A673 (cell line): ENCODE results near the gene PAOX. TPM values are rescaled to one million over a fixed set of nuclear protein-coding genes. Genes with fewer than 3 reads are reported as not detected.
A peak's percentile ranks its signal among the peaks of the same experiment; 100 is the strongest.

ENCODE experiments used
- BruUV-seq: library from RNA; stranded (reverse); fragments of 400-500 nt; replicated peaks from 2 replicates; lab custom pipeline; 2021; lab: Mats Ljungman, UMichigan
- CTCF ChIA-PET: fragments of 300-600 bp; sonication (Branson Sonifier 250); formaldehyde crosslinking; loops from one replicate; lab custom pipeline; 2022; ENCODE audit warnings: antibody characterized with exemption; lab: Charles Lee
- POLR2A ChIA-PET: fragments of 300-600 bp; sonication (Branson Sonifier 250); formaldehyde crosslinking; loops from one replicate; lab custom pipeline; 2022; ENCODE audit warnings: antibody characterized with exemption; ENCODE audit not compliant: low non-redundant PET; lab: Charles Lee
- DNase-seq: peaks from one replicate; pipeline ENCODE4 v3.0.0-alpha.2; 2015; ENCODE audit warnings: low spot score
- H3K27ac ChIP-seq: fragments of 200-600 bp; sonication (generic); 2 replicates; pipeline ENCODE4 v1.5.1; 2016; ENCODE audit warnings: mixed run types, low read depth, mild to moderate bottlenecking, mixed read lengths, antibody characterized with exemption, low read length; ENCODE audit not compliant: poor library complexity, severe bottlenecking
- H3K27me3 ChIP-seq: fragments of 200-600 bp; sonication (generic); replicated peaks from 2 replicates; pipeline ENCODE4 v1.6.1; 2017; ENCODE audit warnings: mixed run types, low read depth, mild to moderate bottlenecking, mixed read lengths, antibody characterized with exemption, low read length; ENCODE audit not compliant: insufficient read depth, poor library complexity
- H3K36me3 ChIP-seq: fragments of 200-600 bp; sonication (generic); 2 replicates; pipeline ENCODE4 v1.6.1; 2016; ENCODE audit warnings: mixed run types, mild to moderate bottlenecking, mixed read lengths, antibody characterized with exemption, low read length; ENCODE audit not compliant: insufficient read depth, poor library complexity, severe bottlenecking
- H3K4me1 ChIP-seq: fragments of 200-600 bp; sonication (generic); 2 replicates; pipeline ENCODE4 v1.6.1; 2017; ENCODE audit warnings: mixed run types, mild to moderate bottlenecking, mixed read lengths, antibody characterized with exemption, low read length; ENCODE audit not compliant: insufficient read depth, poor library complexity, severe bottlenecking
- H3K4me3 ChIP-seq: fragments of 200-600 bp; sonication (generic); 2 replicates; pipeline ENCODE4 v1.5.1; 2016; ENCODE audit warnings: low read depth, mixed run types, mild to moderate bottlenecking, mixed read lengths, low read length; ENCODE audit not compliant: poor library complexity, severe bottlenecking
- H3K9me3 ChIP-seq: fragments of 200-600 bp; sonication (generic); 2 replicates; pipeline ENCODE4 v1.6.1; 2016; ENCODE audit warnings: mixed run types, low read depth, mild to moderate bottlenecking, mixed read lengths, antibody characterized with exemption, low read length; ENCODE audit not compliant: poor library complexity, severe bottlenecking
- EZH2 ChIP-seq: fragments of 200-600 bp; sonication (generic); IDR thresholded peaks from 2 replicates; pipeline ENCODE4 v1.6.1; 2017; ENCODE audit warnings: borderline replicate concordance, low read depth, mild to moderate bottlenecking, mixed read lengths, antibody characterized with exemption, low read length; ENCODE audit not compliant: poor library complexity, severe bottlenecking
- intact Hi-C: fragments of 100-400 bp; cut with micrococcal nuclease; formaldehyde crosslinking; loops from one replicate; pipeline ENCODE4 v1.10.0; 2022; ENCODE audit not compliant: unreplicated experiment
- total RNA-seq: library from RNA; stranded (reverse); gene quantifications from 2 replicates; pipeline ENCODE4 v1.2.3, GENCODE V29; 2021
- TF ChIP-seq, protein P1 (sequence below): fragments of 300-800, 200-600 bp; sonication (generic); conservative IDR thresholded peaks from 2 replicates; pipeline ENCODE4 v1.5.1; 2017; ENCODE audit warnings: low read depth, mild to moderate bottlenecking, antibody characterized with exemption, low read length, moderate library complexity, mixed read lengths

The PAOX gene
- total RNA-seq, 1 experiment from 2014 or later: 0.92 TPM

DNA sequence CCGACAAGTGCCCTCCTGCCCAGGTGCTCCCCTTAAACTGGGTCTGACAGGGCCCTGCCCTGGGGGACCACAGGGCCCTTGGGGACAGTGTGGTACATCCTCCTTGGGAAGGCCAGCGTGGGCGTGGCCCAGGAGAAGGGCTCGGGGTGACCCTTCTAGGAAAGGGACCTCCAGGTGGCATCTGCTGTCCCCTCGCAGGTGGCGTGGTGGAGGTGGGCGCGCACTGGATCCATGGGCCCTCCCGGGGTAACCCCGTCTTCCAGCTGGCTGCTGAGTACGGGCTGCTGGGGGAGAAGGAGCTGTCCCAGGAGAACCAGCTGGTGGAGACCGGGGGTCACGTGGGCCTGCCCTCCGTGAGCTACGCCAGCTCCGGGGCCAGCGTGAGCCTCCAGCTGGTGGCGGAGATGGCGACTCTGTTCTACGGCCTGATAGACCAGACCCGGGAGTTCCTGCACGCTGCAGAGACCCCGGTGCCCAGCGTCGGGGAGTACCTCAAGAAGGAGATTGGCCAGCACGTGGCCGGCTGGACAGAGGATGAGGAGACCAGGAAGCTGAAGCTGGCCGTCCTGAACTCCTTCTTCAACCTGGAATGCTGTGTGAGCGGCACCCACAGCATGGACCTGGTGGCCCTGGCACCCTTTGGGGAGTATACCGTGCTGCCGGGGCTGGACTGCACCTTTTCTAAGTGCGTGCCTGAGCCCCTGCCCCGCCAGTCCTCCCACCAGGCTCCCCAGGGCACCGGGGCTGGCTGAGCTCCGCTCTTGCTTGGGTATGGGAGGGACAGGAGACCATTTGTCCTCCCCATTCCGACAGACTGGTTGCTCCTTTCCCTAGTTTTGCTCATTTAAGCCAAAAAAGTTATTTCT is 972 bp downstream of the PAOX start:
- ChIA-PET CTCF (no interaction called here), POLR2A (no interaction called here)
- no peaks in the 10 kb centered on the region for H3K27me3 ChIP-seq
- peaks cover 5% of the 10 kb centered on the region for H3K4me1 ChIP-seq
- no peaks in the 10 kb centered on the region for H3K9me3 ChIP-seq
- peak overlapping the region; percentile 51 for H3K4me3 ChIP-seq
- no peak for TF ChIP-seq EZH2
- TF ChIP-seq, protein P1, sequence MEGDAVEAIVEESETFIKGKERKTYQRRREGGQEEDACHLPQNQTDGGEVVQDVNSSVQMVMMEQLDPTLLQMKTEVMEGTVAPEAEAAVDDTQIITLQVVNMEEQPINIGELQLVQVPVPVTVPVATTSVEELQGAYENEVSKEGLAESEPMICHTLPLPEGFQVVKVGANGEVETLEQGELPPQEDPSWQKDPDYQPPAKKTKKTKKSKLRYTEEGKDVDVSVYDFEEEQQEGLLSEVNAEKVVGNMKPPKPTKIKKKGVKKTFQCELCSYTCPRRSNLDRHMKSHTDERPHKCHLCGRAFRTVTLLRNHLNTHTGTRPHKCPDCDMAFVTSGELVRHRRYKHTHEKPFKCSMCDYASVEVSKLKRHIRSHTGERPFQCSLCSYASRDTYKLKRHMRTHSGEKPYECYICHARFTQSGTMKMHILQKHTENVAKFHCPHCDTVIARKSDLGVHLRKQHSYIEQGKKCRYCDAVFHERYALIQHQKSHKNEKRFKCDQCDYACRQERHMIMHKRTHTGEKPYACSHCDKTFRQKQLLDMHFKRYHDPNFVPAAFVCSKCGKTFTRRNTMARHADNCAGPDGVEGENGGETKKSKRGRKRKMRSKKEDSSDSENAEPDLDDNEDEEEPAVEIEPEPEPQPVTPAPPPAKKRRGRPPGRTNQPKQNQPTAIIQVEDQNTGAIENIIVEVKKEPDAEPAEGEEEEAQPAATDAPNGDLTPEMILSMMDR: no peak
- no peak for DNase-seq
- intact Hi-C loops: no loop called here
- H3K27ac ChIP-seq: no peak overlapping the region
- no peaks in the 10 kb centered on the region for H3K36me3 ChIP-seq
- BruUV-seq: no TSS peak

DNA sequence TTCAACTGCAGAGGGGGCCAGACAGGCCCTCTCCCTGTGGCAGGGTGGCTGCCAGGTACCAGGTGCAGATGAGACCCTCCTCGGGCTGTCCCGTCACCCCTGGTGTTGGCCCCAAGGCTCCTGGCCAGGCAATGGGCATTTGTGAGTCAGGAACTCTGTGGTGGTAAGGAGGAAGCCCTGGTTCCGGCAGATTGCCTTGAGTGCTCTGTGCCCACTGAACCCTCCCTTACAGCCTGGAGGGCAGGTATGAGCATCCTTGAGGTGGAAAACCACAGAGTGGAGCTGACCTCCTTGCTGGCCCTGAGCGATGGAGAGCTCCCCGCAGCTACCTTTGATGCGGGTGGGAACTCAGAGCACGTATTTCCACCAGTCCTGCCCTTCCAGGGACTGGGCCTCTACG is 2.0 kb downstream of the PAOX start:
- H3K27me3 ChIP-seq: no peaks in the 10 kb centered on the region
- no peak overlapping the region for H3K27ac ChIP-seq
- H3K9me3 ChIP-seq: no peaks in the 10 kb centered on the region
- H3K36me3 ChIP-seq: no peaks in the 10 kb centered on the region
- H3K4me1 ChIP-seq: peaks cover 5% of the 10 kb centered on the region
- no peak overlapping the region for H3K4me3 ChIP-seq
- intact Hi-C loops: no loop called here
- DNase-seq: no peak
- TF ChIP-seq EZH2: no peak
- TF ChIP-seq, protein P1: no peak
- POLR2A ChIA-PET: no interaction called here
- BruUV-seq: no TSS peak
- CTCF ChIA-PET: no interaction called here

DNA sequence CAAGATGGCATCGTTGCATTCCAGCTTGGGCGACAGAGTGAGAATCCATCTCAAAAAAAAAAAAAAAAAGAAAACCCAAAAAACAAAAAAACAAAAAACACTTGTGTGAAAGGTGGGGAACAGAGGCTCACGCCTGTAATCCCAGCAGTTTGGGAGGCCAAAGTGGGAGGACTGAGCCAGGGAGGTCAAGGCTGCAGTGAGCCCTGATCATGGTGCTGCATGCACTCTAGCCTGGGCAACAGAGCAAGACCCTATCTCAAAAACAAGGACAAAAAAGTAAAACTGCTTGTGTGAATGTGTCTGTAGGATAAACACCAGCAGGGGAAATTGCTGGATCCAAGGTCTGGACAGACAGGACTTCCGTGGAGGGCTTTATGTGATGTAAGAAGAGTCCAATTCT is 4.5 kb downstream of the PAOX start:
- POLR2A ChIA-PET: no interaction called here
- no TSS peak for BruUV-seq
- intact Hi-C loops: no loop called here

More for the DNA sequence above, 4.5 kb downstream of the PAOX start:
- Histone ChIP-seq H3K4me3 (no peak overlapping the region), H3K9me3 (no peaks in the 10 kb centered on the region), H3K27ac (no peak overlapping the region), H3K27me3 (no peaks in the 10 kb centered on the region), H3K4me1 (no peaks in the 10 kb centered on the region), H3K36me3 (no peaks in the 10 kb centered on the region)
- TF ChIP-seq, protein P1: no peak
- TF ChIP-seq EZH2: no peak
- no peak for DNase-seq
- CTCF ChIA-PET: no interaction called here
